Lower leg skin (tissue), 4 donors: ENCODE data around the gene MEP1B. TPM values are rescaled to one million over a fixed set of nuclear protein-coding genes. Genes with fewer than 3 reads are reported as not detected.
A peak's percentile ranks its signal among the peaks of the same experiment; 100 is the strongest.
"Not testable (repeated sequence)": the region's sequence is repeated elsewhere in the genome, so short reads cannot be mapped to it uniquely, and the experiment has no call there.

Source experiments
- DNase-seq, 2 donors: peaks; one replicate each; pipeline ENCODE4 v3.0.0-alpha.2; 2019; ENCODE audit warnings: low spot score in 2 of 2
- H3K4me3 ChIP-seq: fragments of 200-600 bp; sonication (generic); 2 replicates; pipeline ENCODE4 v1.5.1; 2017; ENCODE audit warnings: mild to moderate bottlenecking, low read depth; ENCODE audit not compliant: poor library complexity, severe bottlenecking
- CTCF ChIP-seq, 3 donors: fragments of 450-650 bp; IDR thresholded peaks; one replicate each; pipeline ENCODE4 v1.5.1; 2016; ENCODE audit warnings: antibody characterized with exemption in 3 of 3, mild to moderate bottlenecking in 3 of 3, moderate library complexity in 2 of 3
- POLR2A ChIP-seq, 2 donors: fragments of 450-650 bp; IDR thresholded peaks; one replicate each; pipeline ENCODE4 v1.6.1; 2016 to 2017; ENCODE audit warnings: antibody characterized with exemption in 2 of 2, mild to moderate bottlenecking in 1 of 2, moderate library complexity in 1 of 2
- WGBS, 2 donors: methylation state at CpG; one replicate each; pipeline ENCODE4 v1.1.5; 2018; 5-methylcytosine and 5-hydroxymethylcytosine counted together
- intact Hi-C: fragments of 100-400 bp; cut with DNase I; formaldehyde crosslinking; loops from one replicate; pipeline ENCODE4 v1.15.0; 2023; ENCODE audit warnings: low total_unique reads
- total RNA-seq, 4 donors: library from RNA; depleted of rRNA; stranded (reverse); fragments of >200 nt; gene quantifications; one replicate each; pipeline ENCODE4 v1.1.0, GENCODE V29; 2016

MEP1B gene
- total RNA-seq, 4 donors from 2014 or later = not detected

DNA sequence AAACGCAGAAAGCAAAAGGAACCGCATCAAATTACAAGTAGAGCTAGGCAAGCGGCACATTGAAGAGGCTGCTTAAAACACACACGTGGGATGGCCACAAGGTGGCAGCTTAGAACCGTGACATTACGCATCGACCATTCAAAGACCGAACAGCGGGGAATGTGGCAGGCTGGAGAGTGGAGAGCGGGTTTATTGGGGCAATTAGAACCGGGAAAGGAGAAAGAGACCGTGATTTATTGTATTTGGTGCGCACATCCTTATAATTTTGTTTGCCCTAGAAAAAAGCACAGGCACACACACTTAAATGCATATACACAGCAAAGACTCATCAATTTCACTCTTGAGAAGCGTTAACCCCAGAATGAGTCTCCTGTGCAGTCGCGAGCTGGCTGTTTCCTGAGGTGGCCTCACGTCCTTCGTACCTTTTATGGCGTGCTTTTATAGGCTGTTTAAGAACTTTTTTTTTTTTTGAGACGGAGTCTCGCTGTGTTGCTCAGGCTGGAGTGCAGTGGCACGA lies 31.7 kb upstream of the MEP1B start:
- peak; percentile 73 to 91 for DNase-seq
- intact Hi-C loops = loop anchor here (2.0 kb wide), 1 partner anchor 395 kb away; no protein-coding TSS in a partner anchor
- 2 to 5% methylated on average over 22 of the region's 22 CpGs for WGBS, 2 donors
- TF ChIP-seq POLR2A (IDR thresholded peaks at IDR 0.05) (no peak), CTCF (IDR thresholded peaks at IDR 0.05) (peak in 1 of 3 donors; percentile 75)
- H3K4me3 ChIP-seq = no peak overlapping the region

GRCh38 chr18:32158631-32159030 lies 31.2 kb upstream of the MEP1B start:
- DNase-seq, H3K4me3 ChIP-seq: not testable (repeated sequence)
- intact Hi-C loops = loop anchor here (2.0 kb wide), 1 partner anchor 394 kb away; no protein-coding TSS in a partner anchor
- WGBS, 2 donors = 59 to 78% methylated on average over 9 of the region's 9 CpGs

DNA sequence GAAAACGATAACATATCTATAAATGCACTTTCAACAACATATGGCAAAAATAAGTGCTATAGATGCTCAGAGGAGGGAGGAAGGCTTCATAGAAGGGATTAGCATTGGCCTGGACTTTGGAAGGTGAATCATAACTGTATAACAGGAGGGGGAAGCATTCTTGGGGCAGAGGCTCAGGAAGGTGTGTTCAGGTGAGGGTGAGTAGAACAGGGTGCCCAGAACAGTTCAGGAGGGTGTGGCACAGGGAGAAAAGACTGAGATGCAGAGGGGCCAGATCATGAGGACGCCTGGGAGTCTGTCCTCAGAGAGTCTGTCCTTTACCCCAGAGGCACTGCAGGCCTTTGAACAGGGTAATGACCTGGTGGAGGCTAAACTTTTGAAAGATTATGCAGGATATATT lies 29.3 kb upstream of the MEP1B start:
- DNase-seq = no peak
- TF ChIP-seq POLR2A (IDR thresholded peaks at IDR 0.05) (no peak), CTCF (IDR thresholded peaks at IDR 0.05) (no peak)
- WGBS, 2 donors = 69 to 80% methylated on average over 2 of the region's 2 CpGs
- intact Hi-C loops = loop anchor here (10.0 kb wide), 1 partner anchor 114 kb away; no protein-coding TSS in a partner anchor
- no peak overlapping the region for H3K4me3 ChIP-seq

GRCh38 chr18:32167980-32168730 lies 21.7 kb upstream of the MEP1B start:
- intact Hi-C loops = loop anchor here (10.0 kb wide), 1 partner anchor 107 kb away; no protein-coding TSS in a partner anchor

GRCh38 chr18:32173654-32174053 lies 16.2 kb upstream of the MEP1B start:
- no peak for DNase-seq
- TF ChIP-seq CTCF (IDR thresholded peaks at IDR 0.05) = no peak
- no peak overlapping the region for H3K4me3 ChIP-seq
- WGBS, 2 donors = 82 to 91% methylated on average over 3 of the region's 3 CpGs
- intact Hi-C loops = no loop called here

More at GRCh38 chr18:32167980-32168730, 21.7 kb upstream of the MEP1B start:
- no peak overlapping the region for H3K4me3 ChIP-seq
- no peak for DNase-seq
- 44 to 48% methylated on average over 3 of the region's 3 CpGs for WGBS, 2 donors
- TF ChIP-seq POLR2A (IDR thresholded peaks at IDR 0.05) (no peak), CTCF (IDR thresholded peaks at IDR 0.05) (no peak)

DNA sequence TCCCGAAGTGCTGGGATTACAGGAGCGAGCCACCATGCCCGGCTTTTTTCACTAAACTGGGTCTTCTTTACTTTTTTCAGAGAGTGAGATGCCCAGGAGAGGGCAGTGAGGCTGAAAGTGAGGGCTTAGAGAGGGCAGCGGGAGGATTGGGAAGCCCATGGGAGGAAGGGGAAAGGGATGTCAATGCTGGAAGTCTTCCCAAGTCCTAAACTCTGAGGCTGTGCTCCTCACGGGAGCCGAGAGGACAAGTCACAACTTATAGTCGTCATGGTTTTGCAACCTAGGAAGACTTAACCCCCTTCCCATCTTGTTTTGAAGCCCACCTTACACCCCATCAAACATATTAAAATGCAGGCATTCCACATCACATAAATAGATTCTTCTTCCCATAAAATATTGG lies 15.1 kb upstream of the MEP1B start:
- intact Hi-C loops = no loop called here
- no peak overlapping the region for H3K4me3 ChIP-seq

More for the DNA sequence above, 15.1 kb upstream of the MEP1B start:
- TF ChIP-seq CTCF (IDR thresholded peaks at IDR 0.05) = no peak
- no peak for TF ChIP-seq POLR2A (IDR thresholded peaks at IDR 0.05)
- 74 to 75% methylated on average over 7 of the region's 7 CpGs for WGBS, 2 donors
- no peak for DNase-seq
